Type B pancreatic cell (in vitro differentiated cells): ENCODE data around the gene MGST1. TPM values are rescaled to one million over a fixed set of nuclear protein-coding genes. Genes with fewer than 3 reads are reported as not detected.

Experiments used
- DNase-seq: peaks from one replicate; pipeline ENCODE4 v3.0.0; 2021; ENCODE audit warnings: mixed read lengths; ENCODE audit not compliant: unreplicated experiment; ENCODE audit errors: extremely low spot score
- H3K27ac Mint-ChIP-seq: 2 replicates; pipeline ENCODE4 v1.8.0; 2021; ENCODE audit warnings: mild to moderate bottlenecking, mixed read lengths
- H3K27me3 Mint-ChIP-seq: 2 replicates; pipeline ENCODE4 v1.8.0; 2021; ENCODE audit warnings: mixed read lengths
- H3K36me3 Mint-ChIP-seq: 2 replicates; pipeline ENCODE4 v1.8.0; 2021; ENCODE audit warnings: mixed read lengths
- H3K4me1 Mint-ChIP-seq: one replicate; pipeline ENCODE4 v1.8.0; 2021; ENCODE audit warnings: mixed read lengths; ENCODE audit not compliant: unreplicated experiment
- H3K4me3 Mint-ChIP-seq: 2 replicates; pipeline ENCODE4 v1.8.0; 2021; ENCODE audit warnings: mild to moderate bottlenecking, mixed read lengths
- H3K9me3 Mint-ChIP-seq: 2 replicates; pipeline ENCODE4 v1.8.0; 2021; ENCODE audit warnings: mixed read lengths
- CTCF ChIP-seq: fragments of 200-600 bp; sonication (generic); conservative IDR thresholded peaks from 2 replicates; pipeline ENCODE4 v1.5.0; 2021; ENCODE audit warnings: antibody characterized with exemption, mild to moderate bottlenecking
- long read RNA-seq: library from polyadenylated mRNA; unstranded; transcript quantifications from one replicate; pipeline ENCODE4 v2.0.0, GENCODE V29; 2020
- total RNA-seq: library from RNA; stranded (reverse); gene quantifications from 2 replicates; pipeline ENCODE4 v1.2.1, GENCODE V29; 2021; ENCODE audit warnings: low replicate concordance

The MGST1 gene
- 71.6 and 150 TPM in 2 replicates for total RNA-seq
- long read RNA-seq, transcript MGST1-205 (4 exons, 914 nt): major isoform, 187 of 211 reads
- long read RNA-seq, partial matches to known transcripts: 6 of 211 reads
- long read RNA-seq, other reads (novel, unspliced or antisense): 14 of 211 reads

- no peak for TF ChIP-seq CTCF
- peak within 1 kb of the TSS; percentile 95 for H3K4me3 Mint-ChIP-seq
- H3K36me3 Mint-ChIP-seq: peaks cover 19% of the 10 kb centered on the region
- peaks cover 9% of the 10 kb centered on the region for H3K27me3 Mint-ChIP-seq
- peak; percentile 78 for DNase-seq
- H3K9me3 Mint-ChIP-seq: peaks cover 4% of the 10 kb centered on the region
- H3K4me1 Mint-ChIP-seq: peaks cover 17% of the 10 kb centered on the region
- peak within 1 kb of the TSS; percentile 85 for H3K27ac Mint-ChIP-seq
Measured at GRCh38 chr12:16347391-16348298, at the start of gene MGST1. Gene MGST1 (plus strand): TSS chr12:16347645. CDS start chr12:16354253, 6,608 bp downstream.

- Mint-ChIP-seq H3K4me1 (no peaks in the 10 kb centered on the region), H3K9me3 (peaks cover 4% of the 10 kb centered on the region), H3K4me3 (no peak overlapping the region), H3K27ac (no peak overlapping the region), H3K36me3 (no peaks in the 10 kb centered on the region), H3K27me3 (peaks cover 3% of the 10 kb centered on the region)
- no peak for TF ChIP-seq CTCF
- DNase-seq: no peak
Measured at GRCh38 chr12:16299403-16299802, 48.0 kb upstream of the MGST1 start.

- H3K9me3 Mint-ChIP-seq: peaks cover 4% of the 10 kb centered on the region
- H3K27me3 Mint-ChIP-seq: peaks cover 3% of the 10 kb centered on the region
- H3K4me3 Mint-ChIP-seq: no peak overlapping the region
- H3K4me1 Mint-ChIP-seq: no peaks in the 10 kb centered on the region
- H3K36me3 Mint-ChIP-seq: no peaks in the 10 kb centered on the region
- DNase-seq: no peak
- H3K27ac Mint-ChIP-seq: no peak overlapping the region
- no peak for TF ChIP-seq CTCF
Measured at GRCh38 chr12:16300122-16300521, 47.3 kb upstream of the MGST1 start.

GRCh38 chr12:16300736-16301135, 46.7 kb upstream of the MGST1 start:
- Mint-ChIP-seq H3K27ac (no peak overlapping the region), H3K4me3 (no peak overlapping the region), H3K9me3 (peaks cover 4% of the 10 kb centered on the region), H3K27me3 (peaks cover 3% of the 10 kb centered on the region), H3K36me3 (no peaks in the 10 kb centered on the region), H3K4me1 (no peaks in the 10 kb centered on the region)
- TF ChIP-seq CTCF: no peak
- no peak for DNase-seq

- DNase-seq: no peak
- TF ChIP-seq CTCF: no peak
- no peaks in the 10 kb centered on the region for H3K4me1 Mint-ChIP-seq
- H3K9me3 Mint-ChIP-seq: no peaks in the 10 kb centered on the region
- H3K27me3 Mint-ChIP-seq: no peaks in the 10 kb centered on the region
- H3K36me3 Mint-ChIP-seq: peaks cover 4% of the 10 kb centered on the region
- H3K27ac Mint-ChIP-seq: no peak overlapping the region
- H3K4me3 Mint-ChIP-seq: no peak overlapping the region
Measured at GRCh38 chr12:16303939-16304338, 43.5 kb upstream of the MGST1 start.
